NCI-H2227 (cell line): Measurements from ENCODE around the gene AGPAT2.

Experiments
- DNase-seq: peaks from one replicate; lab custom pipeline; 2025; ENCODE audit not compliant: unreplicated experiment; lab: John Stamatoyannopoulos, UW

The AGPAT2 gene

GRCh38 chr9:136689108-136689460 is 1.8 kb upstream of the AGPAT2 start:
- no peak for DNase-seq

- DNase-seq, result no peak
These were observed 1.2 kb upstream of the AGPAT2 start for GRCh38 chr9:136688274-136689107.

- no peak for DNase-seq
These were observed 515 bp upstream of the AGPAT2 start for GRCh38 chr9:136687721-136688223.

GRCh38 chr9:136686534-136686793 is 793 bp downstream of the AGPAT2 start:
- DNase-seq, result no peak

GRCh38 chr9:136685790-136686533 is 1.3 kb downstream of the AGPAT2 start:
- DNase-seq, result no peak

- DNase-seq, result no peak
These were observed 2.0 kb downstream of the AGPAT2 start for GRCh38 chr9:136685216-136685615.

- DNase-seq, result no peak
These were observed 2.5 kb downstream of the AGPAT2 start for GRCh38 chr9:136684799-136685198.

- no peak for DNase-seq
These were observed 2.9 kb downstream of the AGPAT2 start for GRCh38 chr9:136684339-136684738.

- DNase-seq, result no peak
These were observed 3.5 kb downstream of the AGPAT2 start for GRCh38 chr9:136683755-136684154.

GRCh38 chr9:136683173-136683745 is 4.0 kb downstream of the AGPAT2 start:
- DNase-seq, result no peak

- no peak for DNase-seq
These were observed 4.5 kb downstream of the AGPAT2 start for GRCh38 chr9:136682710-136683109.

GRCh38 chr9:136681945-136682699 is 5.1 kb downstream of the AGPAT2 start:
- no peak for DNase-seq

GRCh38 chr9:136681029-136681428 is 6.2 kb downstream of the AGPAT2 start:
- no peak for DNase-seq

GRCh38 chr9:136679431-136679941 is 7.8 kb downstream of the AGPAT2 start:
- no peak for DNase-seq

GRCh38 chr9:136678624-136679023 is 8.6 kb downstream of the AGPAT2 start:
- no peak for DNase-seq

- no peak for DNase-seq
These were observed 9.2 kb downstream of the AGPAT2 start for GRCh38 chr9:136678034-136678433.

- no peak for DNase-seq
These were observed 10.2 kb downstream of the AGPAT2 start for GRCh38 chr9:136676920-136677686.

GRCh38 chr9:136676297-136676794 is 10.9 kb downstream of the AGPAT2 start:
- DNase-seq, result no peak

GRCh38 chr9:136675477-136676296 is 11.6 kb downstream of the AGPAT2 start:
- DNase-seq, result no peak
